IMR-90 (cell line): ENCODE data around the gene USP5. TPM values are rescaled to one million over a fixed set of nuclear protein-coding genes. Genes with fewer than 3 reads are reported as not detected.

ENCODE experiments used
- CEBPB ChIP-seq: IDR thresholded peaks from 2 replicates; pipeline ENCODE4 v1.6.1; 2012; ENCODE audit warnings: low read depth, low read length, improper control_type of control experiment
- ELK1 ChIP-seq: fragments of 150-350 bp; IDR thresholded peaks from 2 replicates; pipeline ENCODE4 v1.6.1; 2016; ENCODE audit warnings: low read depth, mild to moderate bottlenecking, low read length, moderate library complexity, borderline replicate concordance
- polyA plus RNA-seq, 3 experiments: library from polyadenylated mRNA; depleted of rRNA; stranded (reverse); fragments of >200 nt; gene quantifications; 2 replicates each; pipeline ENCODE4 v1.2.3, GENCODE V29; 2012; ENCODE audit warnings: low replicate concordance in 1 of 3
- total RNA-seq: library from RNA; depleted of rRNA; stranded (reverse); fragments of >200 nt; gene quantifications from 2 replicates; pipeline ENCODE4 v1.2.3, GENCODE V29; 2012

USP5 gene
- total and polyA plus RNA-seq, 2 of the 4 experiments (the other 2 are of a cell fraction): 69.7 to 125 TPM

- no peak for TF ChIP-seq ELK1
- no peak for TF ChIP-seq CEBPB
These were observed 62.4 kb downstream of the USP5 start, which contains the start of gene ENO2 (continued) for GRCh38 chr12:6914246-6914946.
